BJ (cell line): ENCODE data around the gene RXRG. TPM values are rescaled to one million over a fixed set of nuclear protein-coding genes. Genes with fewer than 3 reads are reported as not detected.
"Not testable (repeated sequence)": the region's sequence is repeated elsewhere in the genome, so short reads cannot be mapped to it uniquely, and the experiment has no call there.

ENCODE experiments used
- CTCF ChIA-PET: fragments of 350-600 bp; formaldehyde crosslinking; extraction: SDS; loops from one replicate; lab custom pipeline; 2021; ENCODE audit warnings: antibody characterized with exemption, inconsistent platforms; lab: Yijun Ruan, JAX
- POLR2A ChIA-PET: fragments of 300-600 bp; sonication (Branson Sonifier 250); formaldehyde crosslinking; extraction: SDS; loops from one replicate; lab custom pipeline; 2021; ENCODE audit warnings: antibody characterized with exemption; lab: Charles Lee
- DNase-seq: peaks from one replicate; pipeline ENCODE4 v3.0.0-alpha.2; 2011; ENCODE audit warnings: low read depth
- H3K27me3 ChIP-seq: 2 replicates; pipeline ENCODE4 v1.6.0; 2011; ENCODE audit warnings: low read length; ENCODE audit not compliant: control insufficient read depth, insufficient read depth
- H3K36me3 ChIP-seq: 2 replicates; pipeline ENCODE4 v1.5.1; 2011; ENCODE audit warnings: low read length; ENCODE audit not compliant: control insufficient read depth, insufficient read depth
- H3K4me3 ChIP-seq: 2 replicates; pipeline ENCODE4 v1.5.1; 2011; ENCODE audit warnings: low read depth, mild to moderate bottlenecking, control low read depth, low read length
- CTCF ChIP-seq: IDR thresholded peaks from 2 replicates; pipeline ENCODE4 v1.5.1; 2011; ENCODE audit warnings: low read depth, mild to moderate bottlenecking, control low read depth, inconsistent platforms, low read length, moderate library complexity; ENCODE audit not compliant: insufficient read depth
- polyA plus RNA-seq: library from polyadenylated mRNA; depleted of rRNA; stranded (reverse); fragments of >200 nt; gene quantifications from 2 replicates; pipeline ENCODE4 v1.2.3, GENCODE V29; 2011

Gene RXRG
- polyA plus RNA-seq, 1 experiment, result not detected

GRCh38 chr1:165463978-165464377, 19.1 kb upstream of the RXRG start:
- no peak for DNase-seq
- TF ChIP-seq CTCF, result no peak
- Histone ChIP-seq H3K4me3 (no peak overlapping the region), H3K27me3 (no peaks in the 10 kb centered on the region; the same call in 1 of the 2 replicates), H3K36me3 (no peaks in the 10 kb centered on the region)
- POLR2A ChIA-PET, result no interaction called here
- CTCF ChIA-PET, result interaction anchor here (1.3 kb wide), 1 partner anchor 9 kb away, joined by 4 read pairs; no protein-coding TSS in a partner anchor

DNA sequence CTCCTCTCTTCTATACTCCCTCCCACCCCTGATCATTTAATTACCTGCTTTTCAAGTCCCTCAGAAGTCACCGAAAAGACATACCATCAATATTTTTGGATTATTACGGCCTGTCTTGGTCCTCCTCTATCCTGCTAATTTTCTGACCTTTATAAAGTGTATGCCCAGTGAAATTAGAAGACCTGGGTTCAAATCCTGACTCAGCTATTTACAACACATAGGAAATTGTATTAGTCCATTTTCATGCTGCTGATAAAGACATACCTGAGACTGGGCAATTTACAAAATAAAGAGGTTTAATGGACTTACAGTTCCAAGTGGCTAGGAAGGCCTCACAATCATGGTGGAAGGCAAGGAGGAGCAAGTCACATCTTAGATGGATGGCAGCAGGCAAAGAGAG, 14.8 kb upstream of the RXRG start:
- H3K27me3 ChIP-seq, DNase-seq, H3K4me3 ChIP-seq, H3K36me3 ChIP-seq, CTCF ChIA-PET, POLR2A ChIA-PET: not testable (repeated sequence)

DNA sequence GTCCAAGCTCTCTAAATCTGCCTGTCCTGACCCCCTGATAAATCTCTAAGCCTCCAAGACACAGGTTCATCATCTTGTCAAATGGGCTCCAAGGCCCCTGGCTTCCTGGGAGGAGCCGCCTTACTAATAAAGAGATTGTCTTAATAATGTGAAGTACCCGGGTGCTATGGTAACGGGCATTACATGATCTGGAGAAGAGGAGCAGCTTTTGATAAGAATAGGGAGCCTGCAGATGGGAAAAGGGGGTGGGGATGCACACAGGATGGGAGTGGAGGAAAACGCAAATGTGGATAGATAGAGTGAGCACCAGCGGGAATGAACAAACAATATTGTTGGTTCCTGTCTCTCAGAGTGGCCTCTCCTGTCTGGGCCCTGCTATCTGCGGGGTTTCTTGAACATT, 11.9 kb upstream of the RXRG start:
- POLR2A ChIA-PET, result no interaction called here

DNA sequence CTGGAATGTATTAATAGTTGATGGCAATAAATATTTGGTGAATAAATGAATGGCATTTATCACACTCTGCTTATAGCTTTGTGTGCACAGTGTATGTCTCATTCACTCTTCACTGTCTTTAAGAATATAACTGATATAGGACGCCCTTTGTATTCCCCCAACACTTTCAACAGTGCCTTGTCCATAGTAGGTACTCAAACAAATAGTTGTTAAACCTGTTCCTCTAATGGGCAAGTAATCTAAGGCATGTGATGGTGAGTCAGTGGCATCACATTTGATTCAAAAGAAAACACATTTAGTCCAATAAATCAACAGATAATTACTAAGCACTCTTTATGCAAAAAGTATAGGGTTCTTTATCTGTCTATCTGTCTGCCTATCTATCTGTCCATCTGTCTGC, 11.2 kb upstream of the RXRG start:
- DNase-seq, result no peak
- ChIA-PET CTCF (no interaction called here), POLR2A (no interaction called here)
- no peak for TF ChIP-seq CTCF
- Histone ChIP-seq H3K36me3 (no peaks in the 10 kb centered on the region), H3K27me3 (no peaks in the 10 kb centered on the region; the same call in 1 of the 2 replicates), H3K4me3 (no peak overlapping the region)

More for the DNA sequence above, 11.9 kb upstream of the RXRG start:
- Histone ChIP-seq H3K27me3 (no peaks in the 10 kb centered on the region; the same call in 1 of the 2 replicates), H3K4me3 (no peak overlapping the region), H3K36me3 (no peaks in the 10 kb centered on the region)
- no peak for DNase-seq
- CTCF ChIA-PET, result no interaction called here
- TF ChIP-seq CTCF, result no peak

DNA sequence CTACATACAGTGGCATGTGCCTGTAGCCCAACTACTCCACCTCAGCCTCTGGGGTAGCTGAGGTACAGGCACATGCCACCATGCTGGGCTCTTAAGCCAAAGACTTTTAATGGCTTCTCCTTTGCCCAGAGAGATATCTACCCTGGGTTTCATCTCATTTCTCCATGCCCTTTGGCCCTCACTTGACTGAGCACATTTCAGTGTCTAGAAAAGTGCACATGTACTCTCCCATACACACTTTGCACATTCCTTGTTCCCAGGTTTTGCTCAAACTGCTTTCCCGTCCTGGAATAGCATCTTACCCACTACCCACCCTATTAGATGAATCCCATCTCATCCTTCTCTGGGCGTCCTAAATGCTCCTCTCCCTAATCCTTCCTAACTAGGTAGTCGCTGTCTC, 10.2 kb upstream of the RXRG start:
- no peaks in the 10 kb centered on the region; the same call in 1 of the 2 replicates for H3K27me3 ChIP-seq
- ChIA-PET POLR2A (no interaction called here), CTCF (no interaction called here)
- no peak overlapping the region for H3K4me3 ChIP-seq
- no peak for TF ChIP-seq CTCF
- no peaks in the 10 kb centered on the region for H3K36me3 ChIP-seq
- no peak for DNase-seq

DNA sequence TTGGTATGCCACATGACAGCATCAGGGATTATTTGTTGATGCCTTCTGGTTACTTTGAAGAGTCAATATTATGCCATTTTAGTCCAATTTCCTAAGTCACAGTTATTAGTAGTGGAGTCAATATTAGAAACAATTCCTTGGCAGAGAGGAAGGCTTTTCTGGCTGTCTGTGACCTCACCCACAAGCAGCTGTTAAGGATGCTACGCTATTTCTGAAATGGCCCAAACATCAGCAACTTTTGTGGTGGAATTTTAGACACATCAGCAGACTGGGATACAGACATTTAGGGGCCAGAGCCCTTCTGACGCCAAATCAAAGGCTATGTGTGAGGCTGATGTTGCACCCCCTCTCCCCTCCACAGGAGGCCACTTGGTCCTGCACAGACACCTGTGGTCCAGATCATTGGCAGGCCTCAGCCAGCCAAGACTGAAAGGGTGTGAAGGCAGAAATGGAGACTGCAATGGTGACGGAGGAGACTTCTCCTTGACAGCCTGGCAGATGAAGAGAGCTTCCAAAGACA, 9.2 kb upstream of the RXRG start:
- H3K36me3 ChIP-seq, result no peaks in the 10 kb centered on the region
- no peak for DNase-seq
- no peaks in the 10 kb centered on the region; the same call in 1 of the 2 replicates for H3K27me3 ChIP-seq
- TF ChIP-seq CTCF, result no peak
- no peak overlapping the region for H3K4me3 ChIP-seq
- POLR2A ChIA-PET, result no interaction called here
- CTCF ChIA-PET, result interaction anchor here (0.6 kb wide), 1 partner anchor 74 kb away, joined by 3 read pairs; no protein-coding TSS in a partner anchor
